Stimulated activated CD4-positive, alpha-beta T cell treated with anti-CD3 and anti-CD28 coated beads, TNF-alpha, amount 100 ng/mL, for 24 hours (primary cell): ENCODE results near the gene CSGALNACT2.
"Not testable (repeated sequence)": the region's sequence is repeated elsewhere in the genome, so short reads cannot be mapped to it uniquely, and the experiment has no call there.

ENCODE experiments used
- DNase-seq, 3 experiments: peaks; one replicate each; pipeline ENCODE4 v3.0.0-alpha.2; 2020; ENCODE audit warnings: low read depth in 3 of 3

The CSGALNACT2 gene, protein sequence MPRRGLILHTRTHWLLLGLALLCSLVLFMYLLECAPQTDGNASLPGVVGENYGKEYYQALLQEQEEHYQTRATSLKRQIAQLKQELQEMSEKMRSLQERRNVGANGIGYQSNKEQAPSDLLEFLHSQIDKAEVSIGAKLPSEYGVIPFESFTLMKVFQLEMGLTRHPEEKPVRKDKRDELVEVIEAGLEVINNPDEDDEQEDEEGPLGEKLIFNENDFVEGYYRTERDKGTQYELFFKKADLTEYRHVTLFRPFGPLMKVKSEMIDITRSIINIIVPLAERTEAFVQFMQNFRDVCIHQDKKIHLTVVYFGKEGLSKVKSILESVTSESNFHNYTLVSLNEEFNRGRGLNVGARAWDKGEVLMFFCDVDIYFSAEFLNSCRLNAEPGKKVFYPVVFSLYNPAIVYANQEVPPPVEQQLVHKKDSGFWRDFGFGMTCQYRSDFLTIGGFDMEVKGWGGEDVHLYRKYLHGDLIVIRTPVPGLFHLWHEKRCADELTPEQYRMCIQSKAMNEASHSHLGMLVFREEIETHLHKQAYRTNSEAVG

GRCh38 chr10:43138021-43138756 lies at the start of gene CSGALNACT2:
Gene CSGALNACT2, plus strand, starts transcription at chr10:43138445. Its CDS starts 16,705 bp downstream, at chr10:43155150.
- DNase-seq, result peak; percentile 74 to 83 (median 77)

- DNase-seq, result no peak
These were observed 48.7 kb upstream of the CSGALNACT2 start for GRCh38 chr10:43089519-43089918.

- no peak for DNase-seq
These were observed 48.1 kb upstream of the CSGALNACT2 start for GRCh38 chr10:43090188-43090587.

GRCh38 chr10:43090664-43091063 lies 47.6 kb upstream of the CSGALNACT2 start:
- DNase-seq, result no peak

DNA sequence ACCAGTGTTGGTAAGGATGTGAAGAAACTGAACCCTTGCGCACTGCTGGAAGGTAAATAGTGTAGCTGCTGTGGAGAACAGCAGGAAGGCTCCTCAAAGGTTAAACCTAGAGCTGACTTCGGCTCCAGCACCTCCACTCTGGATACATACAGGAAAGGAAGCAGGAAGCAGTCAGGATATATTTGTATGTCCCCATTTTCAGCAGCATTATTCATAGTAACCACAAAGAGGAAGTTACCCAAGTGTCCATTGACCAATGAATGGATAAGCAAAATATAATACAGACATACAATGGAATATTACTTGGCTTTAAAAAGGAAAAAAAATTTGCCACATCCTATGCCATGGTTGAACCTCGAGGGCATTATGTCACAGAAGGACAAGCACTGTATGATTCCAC lies 46.4 kb upstream of the CSGALNACT2 start:
- DNase-seq, result no peak

DNA sequence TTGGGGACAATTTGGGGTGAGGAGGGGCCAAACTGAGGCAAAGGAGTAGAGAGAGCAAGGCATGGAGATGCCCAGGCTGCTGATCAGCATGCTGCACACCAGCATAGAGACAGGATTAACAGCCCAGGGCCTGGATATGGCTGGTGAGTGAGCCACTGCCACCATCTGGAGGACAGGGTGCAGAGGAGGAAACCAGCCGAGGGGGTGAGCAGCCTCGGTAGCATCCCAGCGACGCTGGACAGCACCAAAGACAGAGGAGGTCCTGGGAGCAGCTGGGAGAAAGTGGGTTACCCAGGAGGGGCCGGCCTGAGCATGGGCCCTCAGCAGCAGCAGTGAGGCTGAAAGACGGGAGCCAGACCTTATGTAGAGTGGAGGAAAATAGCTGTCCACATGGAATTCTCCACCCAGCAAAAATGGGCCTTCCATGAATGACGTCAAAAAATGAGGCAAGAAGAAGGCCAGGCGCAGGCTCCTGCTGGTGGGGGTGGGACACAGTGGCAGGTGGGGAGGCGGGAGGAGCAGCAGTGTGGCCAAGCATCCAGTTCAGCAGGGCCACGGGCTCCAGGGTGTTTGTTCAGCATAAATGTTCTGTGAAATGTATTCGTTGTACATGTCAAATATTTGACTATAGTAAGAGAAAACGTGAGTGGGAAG lies 44.7 kb upstream of the CSGALNACT2 start:
- no peak for DNase-seq

- DNase-seq, result no peak
These were observed 44.2 kb upstream of the CSGALNACT2 start for GRCh38 chr10:43094085-43094484.

- not testable (repeated sequence) for DNase-seq
These were observed 38.9 kb upstream of the CSGALNACT2 start for GRCh38 chr10:43099339-43099738.

GRCh38 chr10:43099928-43100327 lies 38.3 kb upstream of the CSGALNACT2 start:
- DNase-seq, result no peak

DNA sequence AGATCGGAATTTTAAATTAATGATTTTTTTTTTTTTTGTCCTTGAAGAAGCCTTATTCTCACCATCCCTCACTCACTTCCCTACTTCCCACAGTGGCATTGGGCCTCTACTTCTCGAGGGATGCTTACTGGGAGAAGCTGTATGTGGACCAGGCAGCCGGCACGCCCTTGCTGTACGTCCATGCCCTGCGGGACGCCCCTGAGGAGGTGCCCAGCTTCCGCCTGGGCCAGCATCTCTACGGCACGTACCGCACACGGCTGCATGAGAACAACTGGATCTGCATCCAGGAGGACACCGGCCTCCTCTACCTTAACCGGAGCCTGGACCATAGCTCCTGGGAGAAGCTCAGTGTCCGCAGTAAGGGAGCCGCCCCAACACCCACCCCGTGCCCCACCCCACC lies 37.9 kb upstream of the CSGALNACT2 start:
- DNase-seq, result no peak

- no peak for DNase-seq
These were observed 36.0 kb upstream of the CSGALNACT2 start for GRCh38 chr10:43102063-43102828.

DNA sequence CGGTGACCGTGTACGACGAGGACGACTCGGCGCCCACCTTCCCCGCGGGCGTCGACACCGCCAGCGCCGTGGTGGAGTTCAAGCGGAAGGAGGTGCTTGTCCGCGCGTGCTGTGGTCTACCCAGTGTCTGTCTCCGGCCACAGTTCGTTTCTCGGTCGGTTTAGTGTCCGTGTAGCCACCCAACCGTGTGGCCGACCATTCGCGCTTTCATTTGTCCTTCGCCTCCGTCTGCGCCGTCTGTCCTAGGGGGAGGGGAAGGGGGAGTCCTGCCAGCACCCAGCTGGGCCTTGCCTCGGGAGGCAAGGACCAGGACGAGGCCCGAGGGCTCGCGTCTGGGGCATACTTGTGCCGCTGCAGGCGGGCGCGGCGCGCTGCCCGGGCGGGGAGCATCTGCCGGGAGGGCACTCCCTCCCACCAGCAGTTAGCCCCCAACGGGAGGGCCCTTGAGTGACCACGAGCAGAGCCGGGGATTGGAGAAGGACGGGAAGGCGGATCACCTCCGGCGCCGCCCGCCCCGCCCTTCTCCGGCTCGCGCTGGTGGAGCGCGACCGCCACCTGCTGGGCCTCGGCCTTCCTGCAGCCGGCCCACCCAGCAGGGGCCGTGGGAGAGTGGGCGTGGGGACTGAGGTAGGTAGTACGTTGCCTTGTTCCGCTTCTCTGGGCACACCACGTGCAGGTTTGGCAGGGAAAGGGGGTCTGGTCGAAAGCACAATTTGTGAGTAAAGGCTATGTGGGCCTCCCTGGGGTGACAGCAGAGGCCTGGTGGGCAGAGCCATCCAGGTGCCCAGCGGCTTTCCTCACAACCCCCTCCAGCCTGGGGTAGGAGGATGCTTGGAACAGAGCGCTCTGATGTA lies 32.9 kb upstream of the CSGALNACT2 start:
- peak; percentile 56 to 73 (median 63) for DNase-seq

DNA sequence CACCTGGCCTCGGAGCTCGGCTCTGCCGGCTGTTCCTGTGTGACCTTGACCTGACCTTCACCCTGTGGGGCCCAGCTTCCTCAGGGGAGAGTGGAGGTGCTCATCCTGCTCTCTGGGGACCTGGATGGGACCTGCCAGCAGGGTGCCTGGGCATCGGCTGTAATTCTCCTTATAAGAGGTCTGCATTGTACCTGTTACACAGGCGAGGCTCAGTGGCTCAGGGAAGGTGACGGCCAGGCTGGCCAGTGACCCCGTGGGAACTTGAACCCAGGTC lies 32.4 kb upstream of the CSGALNACT2 start:
- DNase-seq, result no peak

GRCh38 chr10:43106256-43107091 lies 31.8 kb upstream of the CSGALNACT2 start:
- no peak for DNase-seq

DNA sequence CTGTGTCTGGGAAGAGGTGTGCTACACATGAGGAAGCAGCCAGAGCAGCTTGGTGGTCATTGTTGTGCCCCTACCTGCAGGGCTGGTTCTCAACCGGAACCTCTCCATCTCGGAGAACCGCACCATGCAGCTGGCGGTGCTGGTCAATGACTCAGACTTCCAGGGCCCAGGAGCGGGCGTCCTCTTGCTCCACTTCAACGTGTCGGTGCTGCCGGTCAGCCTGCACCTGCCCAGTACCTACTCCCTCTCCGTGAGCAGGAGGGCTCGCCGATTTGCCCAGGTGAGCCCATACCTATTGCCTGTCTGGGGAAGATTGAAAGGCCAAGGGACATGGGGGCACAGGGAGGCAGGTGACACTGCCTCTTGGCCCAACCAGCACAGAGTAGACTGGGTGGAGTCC lies 29.3 kb upstream of the CSGALNACT2 start:
- no peak for DNase-seq

DNA sequence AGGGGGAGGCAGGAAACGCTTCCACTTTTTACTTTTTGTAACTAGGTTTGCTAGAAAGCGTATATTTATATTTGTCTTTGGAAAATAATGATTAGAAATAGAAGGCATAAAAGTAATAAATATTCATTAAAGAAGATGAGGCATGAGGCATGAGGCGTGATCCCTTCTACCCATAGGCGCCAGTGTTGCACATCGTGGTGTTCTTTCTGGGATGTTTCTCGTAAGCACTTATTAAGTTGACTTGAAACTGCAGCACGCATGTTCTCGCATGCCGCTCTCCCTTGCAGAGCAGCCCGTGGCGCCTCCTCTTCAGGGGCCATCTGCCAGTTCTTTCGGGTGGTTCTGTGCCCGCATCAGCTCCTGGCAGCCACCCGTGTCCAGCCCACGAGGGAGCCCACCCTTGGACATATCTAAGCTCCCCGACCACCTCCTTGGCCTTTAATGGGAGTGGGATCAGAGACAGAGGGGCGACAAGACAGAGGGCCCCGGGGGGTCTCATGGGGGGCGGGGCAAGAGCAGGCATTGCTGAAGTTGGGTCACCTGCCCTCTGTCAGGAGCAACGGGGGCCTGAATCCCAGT lies 28.5 kb upstream of the CSGALNACT2 start:
- DNase-seq, result no peak

GRCh38 chr10:43110338-43111071 lies 27.7 kb upstream of the CSGALNACT2 start:
- no peak for DNase-seq

- DNase-seq, result no peak
These were observed 27.1 kb upstream of the CSGALNACT2 start for GRCh38 chr10:43111101-43111500.
